GM12891 (cell line): ENCODE data around the gene ARHGAP26.

Source experiments
- PAX5 ChIP-seq: IDR thresholded peaks from 2 replicates; pipeline ENCODE4 v1.6.1; 2011; ENCODE audit warnings: low read length, moderate library complexity, mild to moderate bottlenecking; ENCODE audit not compliant: insufficient read depth, severe bottlenecking
- POLR2A ChIP-seq: IDR thresholded peaks from 2 replicates; pipeline ENCODE4 v1.6.1; 2011; ENCODE audit warnings: low read depth, low read length, control low read depth
- POLR2AphosphoS5 ChIP-seq: IDR thresholded peaks from 2 replicates; pipeline ENCODE4 v1.6.1; 2011; ENCODE audit warnings: low read depth, low read length, control low read depth

DNA sequence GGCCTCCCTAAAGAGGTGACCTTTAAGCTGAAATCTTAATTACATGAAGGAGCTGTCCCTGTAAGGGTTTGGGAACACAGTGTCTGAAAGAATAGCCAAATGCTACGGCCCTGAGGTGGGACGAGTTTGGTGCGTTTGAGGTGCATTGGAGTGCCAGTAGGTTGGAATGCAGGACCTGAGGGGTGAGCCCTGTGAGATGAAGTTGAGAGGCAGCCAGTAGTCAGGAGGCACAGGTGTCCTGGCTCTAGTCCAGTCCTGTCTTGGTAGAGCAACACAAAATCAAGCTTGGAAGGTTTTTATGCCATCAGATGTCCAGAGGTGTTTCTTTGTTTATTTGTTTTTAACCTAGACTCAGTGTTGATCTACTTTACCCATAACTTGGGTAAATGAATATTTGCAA, 108.5 kb downstream of the ARHGAP26 start:
- no peak for TF ChIP-seq POLR2A
- TF ChIP-seq POLR2AphosphoS5 = no peak
- TF ChIP-seq PAX5 = no peak
